ENCODE measurements around the gene MAPK6.
"Not testable (repeated sequence)": the region's sequence is repeated elsewhere in the genome, so short reads cannot be mapped to it uniquely, and the experiment has no call there.

Gene MAPK6

GRCh38 chr15:52082197-52083036 lies 63.4 kb downstream of the MAPK6 start:
- no peak for DNase-seq

GRCh38 chr15:52083037-52083359 lies 64.0 kb downstream of the MAPK6 start:
- not testable (repeated sequence) for DNase-seq

GRCh38 chr15:52083603-52084002 lies 64.6 kb downstream of the MAPK6 start:
- DNase-seq, result no peak

GRCh38 chr15:52085299-52085698 lies 66.3 kb downstream of the MAPK6 start:
- DNase-seq, result no peak

- DNase-seq, result no peak
These were observed 67.2 kb downstream of the MAPK6 start for GRCh38 chr15:52086011-52086786.

GRCh38 chr15:52090193-52090592 lies 71.2 kb downstream of the MAPK6 start:
- DNase-seq, result no peak

- no peak for DNase-seq
These were observed 74.1 kb downstream of the MAPK6 start for GRCh38 chr15:52093167-52093538.

GRCh38 chr15:52093539-52094510 lies 74.8 kb downstream of the MAPK6 start:
- DNase-seq, result no peak

GRCh38 chr15:52094811-52095584 lies 76.0 kb downstream of the MAPK6 start:
- DNase-seq, result no peak

GRCh38 chr15:52095597-52096262 lies 76.7 kb downstream of the MAPK6 start:
- DNase-seq, result no peak

- DNase-seq, result not testable (repeated sequence)
These were observed 77.5 kb downstream of the MAPK6 start for GRCh38 chr15:52096536-52096935.

GRCh38 chr15:52097180-52097579 lies 78.2 kb downstream of the MAPK6 start:
- no peak for DNase-seq

GRCh38 chr15:52098323-52098722 lies 79.3 kb downstream of the MAPK6 start:
- no peak for DNase-seq

- DNase-seq, result no peak
These were observed 80.7 kb downstream of the MAPK6 start for GRCh38 chr15:52099651-52100272.

- DNase-seq, result no peak
These were observed 81.9 kb downstream of the MAPK6 start for GRCh38 chr15:52100807-52101442.

GRCh38 chr15:52101542-52102323 lies 82.7 kb downstream of the MAPK6 start:
- DNase-seq, result no peak

- no peak for DNase-seq
These were observed 83.4 kb downstream of the MAPK6 start for GRCh38 chr15:52102463-52102862.

- DNase-seq, result no peak
These were observed 84.5 kb downstream of the MAPK6 start for GRCh38 chr15:52103217-52104207.
